Stimulated activated CD8-positive, alpha-beta memory T cell treated with anti-CD3 and anti-CD28 coated beads, Interleukin-15, amount 100 ng/mL, for 1 hour (primary cell): Measurements from ENCODE around the gene ASF1A.

ENCODE experiments used
- DNase-seq: peaks from one replicate; pipeline ENCODE4 v3.0.0-alpha.2; 2020; ENCODE audit warnings: low read depth

ASF1A gene

DNA sequence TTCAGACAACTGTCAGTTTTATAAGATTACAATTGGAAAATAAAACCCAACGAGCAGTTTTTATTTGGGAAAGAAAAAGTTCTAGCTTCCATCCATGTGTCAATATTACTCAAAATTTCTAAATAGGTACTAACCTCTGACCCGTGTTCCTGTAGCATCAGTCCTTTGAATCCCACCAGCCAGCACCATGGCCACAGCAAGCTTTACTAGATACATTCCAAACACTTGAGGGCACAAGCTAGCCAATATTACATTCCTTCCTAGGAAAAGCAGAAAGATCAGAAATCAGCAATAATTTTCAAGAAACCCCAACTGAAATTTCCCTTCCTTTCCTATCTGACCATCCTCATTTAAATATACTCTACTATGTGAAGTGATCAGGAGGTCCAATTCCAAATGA lies 19.2 kb downstream of the ASF1A start:
- DNase-seq: no peak

DNA sequence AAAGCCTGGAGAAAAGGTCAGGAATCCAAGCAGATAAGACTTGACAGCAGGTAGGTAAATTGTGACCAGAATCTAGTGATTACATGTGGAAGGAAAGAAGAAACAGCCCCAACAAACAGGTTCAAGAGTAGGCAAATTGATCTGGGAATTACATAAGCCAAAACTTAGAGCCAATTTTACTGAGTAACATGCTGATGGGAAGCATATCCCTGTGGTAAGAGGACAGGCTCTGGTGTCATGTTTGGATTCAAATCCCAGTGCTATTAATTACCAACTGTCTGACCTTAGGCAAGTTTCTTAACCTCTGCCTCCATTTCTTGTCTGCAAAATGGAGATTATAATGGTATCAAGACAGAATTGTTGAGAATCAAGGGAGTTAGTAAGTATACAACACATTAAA lies 20.6 kb downstream of the ASF1A start:
- no peak for DNase-seq

DNA sequence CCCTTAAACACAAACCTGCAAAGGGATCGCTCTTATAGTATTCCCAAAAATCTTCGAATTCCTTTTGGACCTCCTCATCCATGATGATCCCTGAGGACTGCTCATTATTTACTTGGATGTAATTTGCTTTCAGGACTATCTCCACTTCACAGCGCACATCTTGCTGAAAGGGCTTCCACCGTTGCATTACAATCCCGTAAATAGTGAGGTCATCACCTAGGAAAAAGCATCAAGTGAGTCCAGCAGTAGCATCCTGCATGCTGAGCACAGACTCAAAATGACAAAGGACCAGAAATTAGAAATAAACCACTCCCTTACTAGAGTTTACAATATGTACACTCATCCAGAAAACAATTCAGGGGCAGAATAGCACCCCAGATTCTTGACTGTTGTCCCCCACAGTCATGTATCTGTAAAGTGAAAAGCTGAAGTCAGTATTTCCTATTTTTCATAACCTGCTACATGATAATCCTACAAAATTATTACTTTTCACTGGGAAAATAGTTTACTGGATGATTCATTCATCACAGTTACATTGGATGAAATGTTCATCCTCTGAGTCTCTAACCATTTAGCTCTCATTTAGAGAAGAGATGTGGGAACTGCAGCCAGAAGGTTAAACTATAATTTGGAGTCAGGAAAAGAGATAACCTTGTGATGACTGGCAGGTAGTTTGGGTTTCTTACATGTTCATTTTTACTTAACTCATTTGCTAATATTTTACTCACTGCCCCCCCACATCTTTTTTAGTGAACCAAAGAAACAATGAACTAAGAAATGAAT lies 23.8 kb downstream of the ASF1A start:
- no peak for DNase-seq

DNA sequence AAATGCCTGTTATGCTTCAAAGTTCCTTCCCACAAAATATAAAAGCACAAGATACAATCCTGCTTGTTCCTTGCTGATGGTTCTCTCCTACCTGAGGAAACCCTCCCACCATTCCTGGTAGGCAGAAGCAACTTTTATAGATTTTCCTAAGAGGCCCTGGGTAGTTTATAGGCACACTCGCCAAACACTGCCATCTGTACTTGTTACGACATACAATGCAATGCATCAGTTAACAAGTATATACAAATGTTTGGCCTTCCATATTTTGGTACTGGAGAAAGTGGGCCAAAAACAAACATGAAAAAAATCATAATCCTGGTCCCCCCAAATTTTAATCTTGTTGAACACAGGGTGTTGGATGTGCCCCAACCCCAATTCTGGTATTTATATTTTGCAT lies 24.4 kb downstream of the ASF1A start:
- DNase-seq: no peak

DNA sequence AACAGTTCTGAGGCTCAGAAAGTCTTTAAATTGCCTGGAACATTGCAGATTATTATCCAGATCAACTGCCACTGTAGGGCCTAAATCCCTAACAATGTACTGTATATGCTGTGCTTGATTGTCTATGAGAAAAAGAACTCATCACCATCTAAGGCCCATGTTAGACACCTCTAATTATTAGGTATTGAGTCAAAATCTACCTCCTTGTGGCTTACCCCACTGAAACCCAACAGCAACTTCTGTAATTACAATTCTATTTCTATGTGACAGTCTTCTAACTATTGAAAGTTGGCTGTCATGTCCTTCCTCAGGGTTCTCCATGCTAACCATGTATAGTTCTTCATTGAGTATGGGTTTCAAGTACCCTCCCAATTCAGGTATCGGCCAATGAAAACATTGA lies 27.1 kb downstream of the ASF1A start:
- no peak for DNase-seq

DNA sequence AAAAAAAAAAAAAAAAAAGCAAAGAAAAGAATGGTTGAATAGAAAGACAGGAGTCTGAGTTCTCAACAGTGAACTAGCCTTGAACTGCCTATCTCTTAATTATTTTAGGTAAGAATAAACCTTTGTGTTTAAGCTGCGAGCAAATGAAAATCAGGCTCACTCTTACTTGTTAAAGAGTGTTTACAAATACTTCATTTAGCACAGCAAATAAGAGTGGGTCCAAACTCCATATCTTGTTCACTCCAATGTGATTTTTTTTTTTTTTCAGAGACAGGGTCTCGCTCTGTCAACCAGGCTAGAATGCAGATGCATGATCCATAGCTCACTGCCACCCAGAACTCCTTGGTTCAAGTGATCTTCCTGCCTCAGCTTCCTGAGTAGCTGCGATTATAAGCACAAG lies 29.1 kb downstream of the ASF1A start:
- DNase-seq: no peak

DNA sequence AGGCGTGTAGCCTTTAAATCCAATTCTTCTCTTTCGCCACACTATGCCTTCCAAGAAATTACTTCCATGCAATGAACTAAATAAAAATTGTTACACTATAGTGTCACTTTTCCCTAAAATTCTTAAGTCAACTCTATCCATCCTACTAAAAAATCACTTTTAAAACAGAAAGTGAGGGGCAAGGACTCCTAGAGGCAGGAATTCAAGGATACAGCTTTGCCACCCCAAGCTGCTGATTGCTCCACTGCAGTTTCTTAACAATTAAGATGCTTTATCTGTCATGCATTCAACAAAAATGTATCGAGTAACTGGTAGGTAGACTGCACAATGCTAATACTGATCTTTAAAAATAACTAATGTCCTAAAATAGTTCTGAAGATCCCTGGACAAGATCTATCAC lies 36.7 kb downstream of the ASF1A start:
- no peak for DNase-seq

DNA sequence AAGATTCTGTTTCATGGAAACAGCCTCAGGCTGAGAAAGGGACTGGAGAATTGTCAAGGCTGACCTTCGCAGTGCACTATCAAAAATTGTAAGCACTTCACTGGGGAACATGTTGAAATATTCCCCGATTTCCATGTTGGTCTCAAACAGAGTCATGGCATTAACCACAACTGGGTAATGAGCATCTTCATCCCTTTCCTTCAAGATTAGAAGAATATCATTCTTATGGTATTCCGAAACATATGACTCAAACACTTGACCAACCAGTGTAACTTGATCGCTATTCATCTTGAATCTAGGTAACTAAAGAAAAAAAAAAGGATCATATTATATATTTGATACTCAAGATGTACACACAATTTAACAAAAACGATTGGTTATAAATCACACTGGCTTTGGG lies 37.5 kb downstream of the ASF1A start:
- DNase-seq: no peak

DNA sequence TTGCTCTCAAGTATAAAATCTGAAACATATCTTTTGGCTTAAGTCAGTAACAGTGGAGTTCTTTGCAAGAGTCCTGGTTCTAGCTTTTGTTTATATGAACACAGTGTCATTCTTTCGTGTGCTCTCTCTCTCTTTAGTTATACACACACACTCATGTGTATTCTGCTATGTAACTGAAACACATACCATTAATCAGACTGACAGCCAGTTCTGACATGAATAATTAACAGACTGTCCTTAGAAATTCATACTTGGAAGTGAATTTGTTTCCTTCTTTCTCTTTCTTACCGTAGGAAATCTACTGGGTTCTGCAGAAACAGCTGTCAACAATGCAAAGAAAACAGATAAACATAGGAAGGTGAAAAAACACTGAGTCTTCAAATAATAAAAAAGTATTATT lies 38.5 kb downstream of the ASF1A start:
- DNase-seq: no peak

DNA sequence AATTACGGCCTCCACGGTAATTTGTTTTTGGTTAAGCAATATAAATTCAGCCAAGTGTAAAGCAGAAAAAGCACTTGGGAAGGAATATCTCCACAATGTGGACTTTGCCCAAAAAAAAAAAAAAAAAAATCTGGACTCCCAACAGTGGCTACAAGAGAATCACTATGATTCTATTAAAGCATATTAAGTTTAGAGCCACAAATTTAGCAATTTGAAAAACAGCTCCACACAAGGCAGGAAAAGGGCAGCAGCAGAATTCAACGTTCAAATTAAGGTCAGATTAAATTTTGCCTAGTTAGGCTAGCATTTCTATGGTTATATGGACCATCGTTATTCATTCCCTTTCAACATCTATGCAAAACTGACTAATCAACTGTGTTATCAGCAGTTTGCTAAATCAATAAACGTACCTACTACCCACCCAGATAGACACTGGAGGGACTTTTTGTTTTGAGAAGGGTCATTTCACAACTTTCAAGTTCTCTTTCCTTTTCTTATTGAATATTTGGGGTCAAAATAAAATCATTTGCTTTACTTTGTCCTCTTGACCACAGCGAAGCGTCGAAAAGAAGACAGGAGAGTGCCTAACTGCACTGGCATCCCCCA lies 40.0 kb downstream of the ASF1A start:
- no peak for DNase-seq

DNA sequence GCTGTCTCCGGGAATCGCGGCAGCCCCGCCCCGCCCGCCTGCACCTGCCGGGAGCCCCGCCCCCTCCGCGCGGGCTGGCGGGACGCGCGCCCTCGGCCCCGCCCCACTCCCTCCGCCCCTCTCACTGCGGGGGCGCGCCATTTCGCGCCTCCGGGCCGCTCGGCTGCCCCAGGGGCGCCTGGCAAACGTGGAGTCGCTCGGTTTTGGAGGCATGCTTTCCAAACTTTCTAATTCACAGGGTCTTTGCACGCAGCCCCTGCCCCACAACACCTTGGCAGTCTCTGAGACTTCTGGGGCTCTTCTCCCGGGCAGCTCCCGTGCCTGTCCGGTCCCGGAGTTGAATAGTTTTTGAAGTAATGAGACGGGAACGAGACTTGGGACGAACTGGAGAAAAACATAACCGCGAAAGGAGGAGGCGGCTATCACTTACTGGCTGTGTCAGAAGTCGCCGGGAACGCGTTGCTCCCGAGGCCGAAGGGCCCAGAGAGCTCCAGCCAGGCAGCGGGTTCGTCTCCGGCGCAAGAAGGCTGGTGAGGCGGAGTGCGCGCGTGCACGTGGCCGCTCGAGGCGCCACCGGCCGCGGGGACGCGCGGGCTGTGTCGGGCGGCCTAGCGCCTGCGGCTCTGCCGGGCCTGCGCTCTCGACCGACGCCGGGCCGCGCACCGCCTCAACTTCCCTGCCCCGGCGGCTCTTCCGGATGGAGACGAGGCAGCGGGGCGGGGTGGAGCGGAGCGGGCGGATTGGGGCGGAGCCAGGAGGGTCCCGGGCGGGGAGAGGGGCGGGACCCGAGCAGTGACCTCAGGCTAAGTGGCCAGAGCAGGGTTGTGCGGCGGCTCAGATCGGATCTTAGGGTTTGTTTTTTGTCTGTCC lies 40.7 kb downstream of the ASF1A start, which contains the start of gene MCM9:
MCM9 (minus strand) TSS at position 699 of the 870 bp plus-strand sequence. CDS start 3,436 bp downstream, outside the sequence.
- DNase-seq: peak; percentile 73

DNA sequence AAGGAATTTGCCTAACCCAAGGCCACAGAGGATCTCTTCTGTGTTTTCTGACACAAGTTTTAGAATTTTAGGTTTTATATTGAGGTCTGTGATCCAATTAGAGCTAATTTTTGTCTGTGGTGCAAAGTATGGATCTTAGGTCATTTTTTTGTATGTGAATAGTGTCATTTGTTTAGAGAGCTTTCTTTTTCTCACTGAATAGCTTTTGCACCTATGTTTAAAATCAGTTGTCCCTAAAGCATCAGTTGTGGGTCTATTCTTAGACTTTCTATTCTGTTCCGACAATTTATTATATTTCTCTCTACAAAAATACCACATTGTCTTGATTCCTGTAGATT lies 41.3 kb downstream of the ASF1A start:
- no peak for DNase-seq

DNA sequence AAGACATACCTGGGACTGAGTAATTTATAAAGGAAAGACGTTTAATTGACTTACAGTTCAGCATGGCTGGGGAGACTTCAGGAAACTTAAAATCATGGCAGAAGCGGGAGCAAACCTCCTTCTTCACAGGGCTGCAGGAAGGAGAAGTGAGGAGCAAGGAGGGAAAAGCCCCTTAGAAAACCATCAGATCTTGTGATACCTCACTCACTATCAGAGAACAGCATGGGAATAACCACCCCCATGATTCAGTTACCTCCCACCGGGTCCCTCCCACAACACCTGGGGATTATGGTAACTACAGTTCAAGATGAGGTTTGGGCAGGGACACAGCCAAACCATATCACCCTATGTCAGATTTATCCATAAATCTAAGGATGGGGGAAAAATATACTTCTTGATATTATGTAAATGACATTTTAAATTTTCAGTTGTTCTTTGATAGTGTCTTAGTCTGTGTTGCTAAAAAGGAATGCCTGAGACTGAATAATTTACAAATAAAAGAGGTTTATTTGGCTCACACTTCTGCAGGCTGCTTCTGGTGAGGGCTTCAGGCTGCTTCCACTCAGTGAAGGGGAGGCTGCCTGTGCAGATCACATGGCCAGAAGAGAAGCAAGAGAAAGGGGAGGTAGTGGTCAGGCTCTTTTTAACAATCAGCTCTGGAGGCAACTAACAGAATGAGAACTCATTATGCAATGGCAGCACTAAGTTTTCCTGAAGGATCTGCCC lies 42.2 kb downstream of the ASF1A start:
- no peak for DNase-seq

DNA sequence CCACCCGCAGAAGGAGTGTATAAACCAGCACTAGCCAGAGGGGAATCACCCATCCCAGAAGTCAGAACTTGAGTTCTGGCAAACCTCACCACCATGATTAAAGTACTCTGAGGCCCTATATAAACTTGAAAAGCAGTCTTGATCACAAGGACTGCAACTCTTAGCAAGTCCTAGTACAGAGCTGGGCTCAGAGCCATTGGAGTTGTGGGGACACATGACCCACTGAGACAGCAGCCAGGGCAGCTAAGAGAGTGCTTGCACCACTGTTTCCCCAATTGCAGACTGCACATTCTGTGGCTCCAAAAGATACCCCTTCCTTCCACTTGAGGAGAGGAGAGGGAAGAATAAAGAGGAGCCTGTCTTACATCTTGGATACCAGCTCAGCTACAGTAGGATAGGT lies 45.7 kb downstream of the ASF1A start:
- no peak for DNase-seq

DNA sequence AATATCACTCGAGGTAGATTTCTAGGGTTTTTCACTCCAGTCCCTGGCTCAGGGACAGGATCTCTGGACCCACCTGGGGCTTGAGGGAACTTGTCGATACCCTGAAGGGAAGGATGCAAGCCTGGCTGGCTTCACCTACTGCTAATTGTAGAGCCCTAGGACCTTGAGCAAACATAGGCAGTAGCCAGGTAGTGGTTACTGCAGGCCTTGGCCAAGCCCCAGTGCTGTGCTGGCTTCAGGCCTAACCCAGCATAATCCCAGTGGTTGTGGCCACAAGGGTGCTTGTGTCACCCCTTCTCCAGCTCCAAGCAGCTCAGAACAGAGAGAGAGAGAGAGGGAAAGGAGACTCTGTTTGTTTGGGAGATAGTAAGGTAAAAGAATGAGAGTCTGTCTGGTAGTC lies 46.8 kb downstream of the ASF1A start:
- no peak for DNase-seq

DNA sequence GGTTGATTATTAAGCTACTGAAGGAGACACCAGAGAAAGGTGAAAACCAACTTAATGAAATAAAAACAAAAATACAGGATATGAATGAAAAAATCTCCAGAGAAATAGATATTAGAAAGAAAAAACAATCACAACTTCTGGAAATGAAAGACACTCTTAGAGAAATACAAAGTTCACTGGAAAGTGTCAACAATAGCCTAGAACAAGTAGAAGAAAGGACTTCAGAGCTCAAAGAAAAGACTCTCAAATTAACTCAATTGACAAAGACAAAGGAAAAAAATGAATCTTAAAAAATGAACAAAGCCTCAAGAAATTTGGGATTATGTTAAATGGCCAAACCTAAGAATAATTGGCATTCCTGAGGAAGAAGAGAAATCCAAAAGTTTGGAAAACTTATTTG lies 51.3 kb downstream of the ASF1A start:
- DNase-seq: no peak

DNA sequence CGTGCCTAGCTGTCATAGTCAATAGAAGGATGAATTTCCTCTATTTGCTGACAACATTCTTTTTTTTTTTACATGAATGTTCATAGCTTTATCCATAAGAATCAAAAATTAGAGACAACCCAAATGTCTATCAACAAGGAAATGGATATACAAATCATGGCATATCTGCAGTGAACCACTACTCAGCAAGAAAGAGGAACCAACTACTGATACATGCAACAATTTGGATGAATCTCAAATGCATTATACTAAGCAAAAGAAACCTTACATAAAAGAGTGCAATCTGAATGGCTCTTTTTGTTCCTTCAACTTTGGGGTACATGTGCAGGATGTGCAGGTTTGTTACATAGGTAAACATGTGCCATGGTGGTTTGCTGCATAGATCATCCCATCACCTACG lies 58.7 kb downstream of the ASF1A start:
- no peak for DNase-seq

DNA sequence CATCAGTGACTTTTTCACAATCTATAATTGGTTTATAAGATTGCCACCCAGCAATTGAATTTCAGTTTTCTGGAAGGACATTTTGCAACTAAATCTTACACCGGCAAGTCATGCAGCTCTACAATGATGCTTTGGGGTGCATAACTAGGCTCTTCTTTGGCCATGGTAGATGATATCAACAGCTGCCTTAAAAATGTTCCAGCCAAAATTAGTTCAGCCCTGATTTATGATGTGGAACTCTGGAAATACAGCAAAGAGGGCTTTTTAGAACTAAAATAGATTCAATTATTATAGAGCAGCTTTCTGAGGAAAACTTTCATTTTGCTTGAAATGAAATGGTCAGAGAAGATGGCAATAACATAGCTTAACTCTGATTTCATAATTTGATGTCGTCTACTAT lies 59.4 kb downstream of the ASF1A start:
- no peak for DNase-seq
